H1 (cell line): ENCODE data around the gene COL8A1. TPM values are rescaled to one million over a fixed set of nuclear protein-coding genes. Genes with fewer than 3 reads are reported as not detected.

Experiments
- CTCF ChIA-PET: fragments of 300-600 bp; sonication (Branson Sonifier 250); formaldehyde crosslinking; loops from one replicate; lab custom pipeline; 2021; ENCODE audit not compliant: partially characterized antibody; lab: Charles Lee
- POLR2A ChIA-PET: fragments of 300-600 bp; sonication (Branson Sonifier 250); formaldehyde crosslinking; loops from one replicate; lab custom pipeline; 2021; ENCODE audit warnings: inconsistent platforms; ENCODE audit not compliant: partially characterized antibody; lab: Charles Lee
- DNase-seq, 2 experiments: peaks; one replicate each; pipeline versions ENCODE4 v3.0.0 to v3.0.0-alpha.2; 2010 to 2022; ENCODE audit warnings: low spot score in 2 of 2, low read depth in 1 of 2, mixed read lengths in 1 of 2
- FAIRE-seq: peaks from 2 replicates; lab custom pipeline; 2011; peaks lifted over from hg19 to GRCh38; lab: Jason Lieb, UNC
- H2AFZ ChIP-seq: 2 replicates; pipeline ENCODE4 v1.8.1; 2012; ENCODE audit warnings: low read length, inconsistent platforms
- H2AK5ac ChIP-seq: 2 replicates; pipeline ENCODE4 v1.6.1; 2013; ENCODE audit warnings: low read depth, low read length
- H2BK120ac ChIP-seq: replicated peaks from 2 replicates; pipeline ENCODE3; 2013; ENCODE audit warnings: low read depth, low read length, inconsistent platforms
- H2BK12ac ChIP-seq: 2 replicates; pipeline ENCODE4 v1.6.1; 2013; ENCODE audit warnings: low read depth, low read length
- H2BK15ac ChIP-seq: 2 replicates; pipeline ENCODE4 v1.6.1; 2013; ENCODE audit warnings: low read length
- H2BK20ac ChIP-seq: 2 replicates; pipeline ENCODE4 v1.6.1; 2013; ENCODE audit warnings: low read length
- H2BK5ac ChIP-seq: 2 replicates; pipeline ENCODE4 v1.6.1; 2013; ENCODE audit warnings: low read depth, low read length
- H3K14ac ChIP-seq: 2 replicates; pipeline ENCODE4 v1.6.1; 2013; ENCODE audit warnings: inconsistent platforms; ENCODE audit not compliant: insufficient read length
- H3K18ac ChIP-seq: 2 replicates; pipeline ENCODE4 v1.6.1; 2013; ENCODE audit warnings: low read length; ENCODE audit errors: extremely low read depth
- H3K23ac ChIP-seq: 2 replicates; pipeline ENCODE4 v1.6.1; 2013; ENCODE audit warnings: inconsistent platforms; ENCODE audit not compliant: insufficient read length
- H3K23me2 ChIP-seq: 2 replicates; pipeline ENCODE4 v1.6.1; 2013; ENCODE audit warnings: low read depth, low read length
- H3K27ac ChIP-seq: 2 replicates; pipeline ENCODE4 v1.6.1; 2011; ENCODE audit warnings: low read depth, low read length, inconsistent platforms
- H3K27me3 ChIP-seq, 4 experiments: replicated peaks in 1 of 4; 1 replicate in 1 of 4; 2 replicates in 3 of 4; pipeline versions ENCODE4 v1.6.1 to v1.8.1; 2011 to 2013; ENCODE audit warnings: low read length in 3 of 4, mild to moderate bottlenecking in 3 of 4, inconsistent platforms in 2 of 4, mixed read lengths in 2 of 4, moderate library complexity in 1 of 4; ENCODE audit not compliant: control insufficient read depth in 3 of 4, insufficient read depth in 3 of 4; ENCODE audit errors: extremely low read depth in 1 of 4
- H3K36me3 ChIP-seq, 4 experiments: 2 replicates each; pipeline versions ENCODE4 v1.6.1 to v1.8.1; 2011 to 2013; ENCODE audit warnings: mild to moderate bottlenecking in 4 of 4, low read length in 3 of 4, moderate library complexity in 2 of 4, control low read depth in 1 of 4, inconsistent platforms in 1 of 4; ENCODE audit not compliant: insufficient read depth in 4 of 4, control insufficient read depth in 2 of 4
- H3K4ac ChIP-seq: replicated peaks from 2 replicates; pipeline ENCODE3; 2013; ENCODE audit warnings: low read length, low read depth, mixed read lengths, inconsistent platforms; ENCODE audit not compliant: insufficient read length
- H3K4me1 ChIP-seq, 4 experiments: replicated peaks in 1 of 4; 1 replicate in 1 of 4; 2 replicates in 3 of 4; pipeline versions ENCODE4 v1.6.1 to v1.8.1; 2011 to 2013; ENCODE audit warnings: low read length in 3 of 4, inconsistent platforms in 2 of 4, mixed read lengths in 1 of 4; ENCODE audit not compliant: insufficient read depth in 4 of 4, control insufficient read depth in 3 of 4
- H3K4me2 ChIP-seq, 2 experiments: 2 replicates each; pipeline versions ENCODE4 v1.6.1 to v1.8.1; 2011 to 2013; ENCODE audit warnings: low read depth in 2 of 2, low read length in 2 of 2, control low read depth in 1 of 2, inconsistent platforms in 1 of 2, mild to moderate bottlenecking in 1 of 2; ENCODE audit not compliant: insufficient read depth in 1 of 2
- H3K4me3 ChIP-seq, 4 experiments: fragments of 200-600, 300-600 bp in 1 of 4; sonication (generic), shearing (Covaris generic), sonication (Bioruptor Twin) in 1 of 4; 2 replicates each; pipeline versions ENCODE4 v1.5.1 to v1.8.1; 2011 to 2016; ENCODE audit warnings: low read length in 4 of 4, low read depth in 3 of 4, control low read depth in 2 of 4, inconsistent platforms in 2 of 4, mild to moderate bottlenecking in 2 of 4, mixed read lengths in 1 of 4, moderate library complexity in 1 of 4; ENCODE audit not compliant: insufficient read depth in 2 of 4; ENCODE audit errors: extremely low read depth in 1 of 4
- H3K56ac ChIP-seq: replicated peaks from 2 replicates; pipeline ENCODE3; 2013; ENCODE audit warnings: low read depth, mild to moderate bottlenecking, mixed read lengths, low read length, inconsistent platforms; ENCODE audit not compliant: insufficient read length
- H3K79me1 ChIP-seq: 2 replicates; pipeline ENCODE4 v1.6.1; 2013; ENCODE audit warnings: low read depth, low read length, control low read depth
- H3K79me2 ChIP-seq, 2 experiments: 2 replicates each; pipeline versions ENCODE4 v1.6.1 to v1.8.1; 2012 to 2013; ENCODE audit warnings: low read length in 2 of 2, mild to moderate bottlenecking in 2 of 2, inconsistent platforms in 1 of 2; ENCODE audit not compliant: insufficient read depth in 2 of 2, control insufficient read depth in 1 of 2
- H3K9ac ChIP-seq, 4 experiments: replicated peaks in 1 of 4; 1 replicate in 1 of 4; 2 replicates in 3 of 4; pipeline versions ENCODE4 v1.6.1 to v1.8.1; 2011 to 2013; ENCODE audit warnings: low read depth in 3 of 4, low read length in 3 of 4, control low read depth in 2 of 4, mild to moderate bottlenecking in 2 of 4, moderate library complexity in 2 of 4, inconsistent platforms in 1 of 4; ENCODE audit errors: extremely low read depth in 1 of 4
- H3K9me3 ChIP-seq, 2 experiments: 2 replicates each; pipeline versions ENCODE4 v1.6.1 to v1.8.1; 2012 to 2013; ENCODE audit warnings: mild to moderate bottlenecking in 2 of 2, moderate library complexity in 2 of 2, control low read depth in 1 of 2, inconsistent platforms in 1 of 2, low read depth in 1 of 2, low read length in 1 of 2, mixed read lengths in 1 of 2; ENCODE audit not compliant: insufficient read depth in 2 of 2
- H4K20me1 ChIP-seq, 2 experiments: replicated peaks in 1 of 2; 2 replicates each; pipeline versions ENCODE3 to v1.8.1; 2011 to 2013; ENCODE audit warnings: inconsistent platforms in 2 of 2, low read length in 2 of 2, mild to moderate bottlenecking in 1 of 2; ENCODE audit not compliant: insufficient read depth in 2 of 2, control insufficient read depth in 1 of 2
- H4K5ac ChIP-seq: 2 replicates; pipeline ENCODE4 v1.6.1; 2013; ENCODE audit warnings: low read length, low read depth, mixed read lengths, inconsistent platforms; ENCODE audit not compliant: insufficient read length
- H4K8ac ChIP-seq: 2 replicates; pipeline ENCODE4 v1.8.0; 2013; ENCODE audit warnings: mild to moderate bottlenecking, moderate library complexity, low read length, inconsistent platforms; ENCODE audit not compliant: insufficient read depth; ENCODE audit errors: extremely low read depth
- H4K91ac ChIP-seq: replicated peaks from 2 replicates; pipeline ENCODE3; 2013; ENCODE audit warnings: low read length, mixed read lengths, inconsistent platforms; ENCODE audit not compliant: insufficient read length
- HDAC2 ChIP-seq, 2 experiments: fragments of 300-600 bp in 1 of 2; sonication (generic) in 1 of 2; IDR thresholded peaks; 2 replicates each; pipeline ENCODE4 v1.6.1; 2011 to 2012; ENCODE audit warnings: low read depth in 2 of 2, low read length in 2 of 2, mild to moderate bottlenecking in 2 of 2, moderate library complexity in 2 of 2, borderline replicate concordance in 1 of 2, inconsistent platforms in 1 of 2
- RNF2 ChIP-seq: fragments of 200-900, 300-1000 bp; sonication (generic); IDR thresholded peaks from 2 replicates; pipeline ENCODE4 v1.7.1; 2016; ENCODE audit warnings: borderline replicate concordance, low read depth, mild to moderate bottlenecking, antibody characterized with exemption, low read length; ENCODE audit not compliant: poor library complexity, severe bottlenecking; ENCODE audit errors: missing control alignments
- SP2 ChIP-seq: IDR thresholded peaks from 2 replicates; pipeline ENCODE4 v1.6.1; 2012; ENCODE audit warnings: mild to moderate bottlenecking, low read length, inconsistent platforms
- WGBS, 2 experiments: shearing (Covaris generic) in 1 of 2; methylation state at CpG; one replicate each; pipeline versions ENCODE4 v1.1.6 to v1.1.7; 2013 to 2015; ENCODE audit warnings: low lambda C conversion rate in 2 of 2, mixed read lengths in 2 of 2, inconsistent platforms in 1 of 2, low coverage in 1 of 2, missing lambda C conversion rate in 1 of 2; ENCODE audit not compliant: insufficient replicate concordance in 2 of 2, insufficient coverage in 1 of 2, insufficient read length in 1 of 2; ENCODE audit errors: extremely low coverage in 1 of 2, missing lambda C conversion rate in 1 of 2; 5-methylcytosine and 5-hydroxymethylcytosine counted together
- polyA plus RNA-seq, 7 experiments: library from polyadenylated mRNA; depleted of rRNA in 3 of 7; stranded (reverse) in 5 of 7; unstranded in 2 of 7; fragments of >200 nt in 5 of 7; fragments of 200-250 nt in 2 of 7; gene quantifications; 1 replicate in 5 of 7; 2 replicates in 1 of 7; 4 replicates in 1 of 7; pipeline versions ENCODE4 v1.2.1 to v1.2.3, GENCODE V29; 2011 to 2013; ENCODE audit warnings: missing spikeins in 2 of 7, mixed read lengths in 2 of 7
- total RNA-seq: library from RNA; stranded (reverse); fragmentation: NEBNext Ultra II Directional; extraction: Animal tissue kit (Norgen Biotek cat#: 25700); gene quantifications from 2 replicates; pipeline ENCODE4 v1.2.1, GENCODE V29; 2021

The COL8A1 gene
- total and polyA plus RNA-seq, 2 of the 8 experiments (the other 6 are each of a cell fraction or from before 2014, with no cell fraction given): 0.21 to 1.2 TPM

- Histone ChIP-seq H3K4me1 (peaks cover 0 to 6% (median 0%) of the 10 kb centered on the region in 4 experiments; a peak in 1 of 7 replicates), H3K56ac (no peak overlapping the region), H3K79me1 (no peaks in the 10 kb centered on the region), H3K79me2 (no peaks in the 10 kb centered on the region), H2BK5ac (no peak overlapping the region), H2BK12ac (no peak overlapping the region), H3K14ac (no peak overlapping the region), H3K4ac (no peak overlapping the region), H4K20me1 (no peaks in the 10 kb centered on the region), H3K4me3 (no peak overlapping the region), H3K36me3 (no peaks in the 10 kb centered on the region; a peak in 1 of 8 replicates), H3K23ac (no peak overlapping the region), H3K18ac (no peak overlapping the region), H3K9ac (no peak overlapping the region), H4K5ac (no peak overlapping the region), H2BK20ac (no peak overlapping the region), H4K91ac (no peak overlapping the region), H3K27me3 (no peaks in the 10 kb centered on the region), H3K4me2 (no peak overlapping the region), H2AFZ (no peak overlapping the region), H2AK5ac (no peak overlapping the region), H2BK120ac (no peak overlapping the region), H2BK15ac (no peak overlapping the region), H3K9me3 (no peaks in the 10 kb centered on the region), H3K23me2 (no peaks in the 10 kb centered on the region), H4K8ac (no peak overlapping the region), H3K27ac (no peak overlapping the region)
- ChIA-PET CTCF (interaction anchor here (0.9 to 2.5 kb wide), 4 partner anchors 25 to 254 kb away, joined by 3 to 8 read pairs (median 4); no protein-coding TSS in a partner anchor), POLR2A (no interaction called here)
- FAIRE-seq (no peak), DNase-seq (no peak)
- 98% methylated on average over 3 of the region's 3 CpGs; no CpG with 5 or more reads in 1 of the 2 experiments for WGBS, 2 experiments
- TF ChIP-seq HDAC2 (IDR thresholded peaks at IDR 0.05; ENCODE audit: borderline replicate concordance in 1 of 2, low read depth in 2 of 2, low read length in 2 of 2) (no peak), RNF2 (no peak), SP2 (no peak)
Observed at GRCh38 chr3:99780749-99781148, 142.4 kb downstream of the COL8A1 start.
